Naive thymus-derived CD4-positive, alpha-beta T cell (primary cell): ENCODE results near the gene PRLR. TPM values are rescaled to one million over a fixed set of nuclear protein-coding genes. Genes with fewer than 3 reads are reported as not detected.

ENCODE experiments used
- ATAC-seq: fragments of 150-1000 bp; cut with Tn5 transposase; 2 replicates; pipeline ENCODE4 v1.10.0; 2021; ENCODE audit warnings: mild to moderate bottlenecking, moderate library complexity
- CTCF ChIA-PET: fragments of 350-600 bp; sonication (Branson Sonifier 250); formaldehyde crosslinking; loops from one replicate; lab custom pipeline; 2021; ENCODE audit warnings: antibody characterized with exemption; lab: Charles Lee
- POLR2A ChIA-PET: fragments of 350-600 bp; sonication (Branson Sonifier 250); formaldehyde crosslinking; loops from one replicate; lab custom pipeline; 2021; ENCODE audit warnings: antibody characterized with exemption, inconsistent platforms; lab: Charles Lee
- DNase-seq, 9 donors: peaks; one replicate each; pipeline versions ENCODE4 v3.0.0 to v3.0.0-alpha.2; 2020 to 2022; ENCODE audit warnings: mixed read lengths in 1 of 9
- H3K27ac ChIP-seq: one replicate; pipeline ENCODE4 v1.7.0; 2013; ENCODE audit warnings: mild to moderate bottlenecking, low read depth, low read length, moderate library complexity
- H3K27me3 ChIP-seq, 2 donors: one replicate each; pipeline ENCODE4 v1.7.0; 2013; ENCODE audit warnings: low read length in 2 of 2, mild to moderate bottlenecking in 2 of 2, moderate library complexity in 2 of 2; ENCODE audit not compliant: control insufficient read depth in 2 of 2, insufficient read depth in 2 of 2
- H3K36me3 ChIP-seq, 3 experiments: 1 replicate in 2 of 3; 2 replicates in 1 of 3; pipeline ENCODE4 v1.7.0; 2013; ENCODE audit warnings: low read length in 3 of 3, mild to moderate bottlenecking in 3 of 3, moderate library complexity in 1 of 3; ENCODE audit not compliant: insufficient read depth in 3 of 3, control insufficient read depth in 2 of 3
- H3K4me1 ChIP-seq, 2 donors: one replicate each; pipeline ENCODE4 v1.7.0; 2013; ENCODE audit warnings: low read length in 2 of 2, mild to moderate bottlenecking in 2 of 2, moderate library complexity in 1 of 2; ENCODE audit not compliant: control insufficient read depth in 2 of 2, insufficient read depth in 2 of 2
- H3K4me3 ChIP-seq: 2 replicates; pipeline ENCODE4 v1.7.0; 2013; ENCODE audit warnings: mild to moderate bottlenecking, low read length
- H3K9me3 ChIP-seq, 3 experiments: 1 replicate in 2 of 3; 2 replicates in 1 of 3; pipeline ENCODE4 v1.7.0; 2013; ENCODE audit warnings: low read length in 3 of 3; ENCODE audit not compliant: control insufficient read depth in 2 of 3
- H3K27ac Mint-ChIP-seq, 9 donors: one replicate each; pipeline ENCODE4 v1.8.0; 2020 to 2022; ENCODE audit warnings: mixed read lengths in 9 of 9, mild to moderate bottlenecking in 8 of 9, moderate library complexity in 5 of 9, inconsistent platforms in 2 of 9
- H3K27me3 Mint-ChIP-seq, 5 donors: one replicate each; pipeline ENCODE4 v1.8.0; 2021 to 2022; ENCODE audit warnings: mixed read lengths in 5 of 5, mild to moderate bottlenecking in 1 of 5
- H3K36me3 Mint-ChIP-seq, 5 donors: one replicate each; pipeline ENCODE4 v1.8.0; 2020 to 2022; ENCODE audit warnings: mixed read lengths in 5 of 5, mild to moderate bottlenecking in 3 of 5, inconsistent platforms in 1 of 5
- H3K4me1 Mint-ChIP-seq, 7 donors: one replicate each; pipeline ENCODE4 v1.8.0; 2020 to 2022; ENCODE audit warnings: mixed read lengths in 7 of 7, mild to moderate bottlenecking in 3 of 7, inconsistent platforms in 1 of 7
- H3K4me3 Mint-ChIP-seq, 10 donors: one replicate each; pipeline ENCODE4 v1.8.0; 2020 to 2022; ENCODE audit warnings: mild to moderate bottlenecking in 10 of 10, mixed read lengths in 10 of 10, moderate library complexity in 6 of 10, inconsistent platforms in 2 of 10
- H3K9me3 Mint-ChIP-seq, 11 donors: one replicate each; pipeline ENCODE4 v1.8.0; 2020 to 2022; ENCODE audit warnings: mixed read lengths in 11 of 11, mild to moderate bottlenecking in 4 of 11, inconsistent platforms in 1 of 11, moderate library complexity in 1 of 11
- intact Hi-C, 2 donors: fragments of 100-400 bp; cut with micrococcal nuclease; formaldehyde crosslinking; loops; one replicate each; pipeline ENCODE4 v1.15.1; 2023
- polyA plus RNA-seq, 2 donors: library from polyadenylated mRNA; unstranded; fragments of 300-500 nt; fragmentation: Illumina TruSeq; gene quantifications; one replicate each; pipeline ENCODE4 v1.2.3, GENCODE V29; 2021
- total RNA-seq, 6 experiments: library from RNA in 5 of 6; stranded (reverse) in 5 of 6; gene quantifications; 1 replicate in 5 of 6; 2 replicates in 1 of 6; pipeline ENCODE4 v1.2.3 and lab custom pipeline; 2021 to 2026

PRLR gene
- total and polyA plus RNA-seq, 7 experiments from 2014 or later = 0.03 to 1.4 TPM; not detected in 5

- H3K27ac ChIP-seq = no peak overlapping the region
- no peaks in the 10 kb centered on the region for H3K36me3 ChIP-seq
- CTCF ChIA-PET = interaction anchor here (1.0 kb wide), 1 partner anchor 10 kb away, joined by 4 read pairs; no protein-coding TSS in a partner anchor
- H3K9me3 ChIP-seq = no peaks in the 10 kb centered on the region
- DNase-seq (no peak), ATAC-seq (no peak)
- no peaks in the 10 kb centered on the region for H3K4me1 Mint-ChIP-seq
- no peak overlapping the region for H3K27ac Mint-ChIP-seq
- intact Hi-C loops = no loop called here
- no peak overlapping the region for H3K4me3 Mint-ChIP-seq
- POLR2A ChIA-PET = no interaction called here
- H3K27me3 ChIP-seq = no peaks in the 10 kb centered on the region
- peaks cover 3 to 15% (median 5%) of the 10 kb centered on the region in 5 donors for H3K27me3 Mint-ChIP-seq
- no peak overlapping the region for H3K4me3 ChIP-seq
- H3K9me3 Mint-ChIP-seq = peaks cover 0 to 2% (median 0%) of the 10 kb centered on the region in 11 donors
- no peaks in the 10 kb centered on the region for H3K36me3 Mint-ChIP-seq
- H3K4me1 ChIP-seq = no peaks in the 10 kb centered on the region
Measured at GRCh38 chr5:35213608-35214007, 16.7 kb downstream of the PRLR start.

DNA sequence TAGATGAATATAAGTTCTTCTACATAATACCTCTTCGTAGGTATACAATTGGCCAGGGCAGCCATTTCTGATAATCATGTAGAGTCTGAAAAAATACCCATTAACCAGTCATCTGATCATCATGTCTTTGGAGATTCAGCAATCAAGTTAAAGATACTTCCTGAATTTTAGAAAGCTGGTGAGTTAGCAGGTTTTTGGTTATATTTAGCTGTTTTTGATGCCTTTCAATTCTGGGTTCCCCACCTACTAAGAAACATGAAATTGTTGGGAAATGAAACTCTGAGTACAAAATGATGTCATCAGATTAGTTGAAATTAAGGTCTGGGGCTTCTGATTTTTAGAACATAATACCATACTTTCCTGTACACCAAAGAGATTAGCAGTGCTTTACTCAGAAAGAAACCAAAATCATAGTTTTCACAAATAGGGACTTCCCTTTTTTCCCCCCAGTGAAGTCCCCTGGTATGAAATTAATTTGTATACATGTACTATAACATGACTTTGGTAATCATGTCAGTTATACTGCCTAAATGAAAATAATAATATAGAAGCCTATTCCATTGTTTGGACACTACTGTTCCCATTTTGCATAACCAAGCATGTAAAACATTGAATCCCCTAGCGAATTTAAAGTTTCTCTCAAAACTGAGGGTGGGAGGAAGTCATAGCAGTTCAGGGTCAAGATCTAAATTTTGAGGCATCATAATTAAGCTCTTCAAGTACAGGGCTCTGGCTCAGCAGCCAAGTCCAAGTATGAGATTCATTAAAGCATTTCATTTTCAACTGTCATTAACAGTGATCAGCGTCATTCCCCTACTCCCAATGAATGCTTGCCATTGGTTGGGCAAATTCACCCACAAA lies 17.9 kb downstream of the PRLR start:
- intact Hi-C loops = no loop called here
- Histone ChIP-seq H3K27ac (no peak overlapping the region), H3K36me3 (no peaks in the 10 kb centered on the region), H3K9me3 (no peaks in the 10 kb centered on the region), H3K4me1 (no peaks in the 10 kb centered on the region), H3K27me3 (no peaks in the 10 kb centered on the region), H3K4me3 (no peak overlapping the region)
- POLR2A ChIA-PET = no interaction called here
- no peak overlapping the region for H3K27ac Mint-ChIP-seq
- CTCF ChIA-PET = no interaction called here
- ATAC-seq (no peak), DNase-seq (no peak)
- H3K4me3 Mint-ChIP-seq = no peak overlapping the region
- H3K36me3 Mint-ChIP-seq = no peaks in the 10 kb centered on the region
- peaks cover 0 to 2% (median 0%) of the 10 kb centered on the region in 11 donors for H3K9me3 Mint-ChIP-seq
- H3K27me3 Mint-ChIP-seq = peaks cover 5 to 18% (median 9%) of the 10 kb centered on the region in 5 donors
- no peaks in the 10 kb centered on the region for H3K4me1 Mint-ChIP-seq

DNA sequence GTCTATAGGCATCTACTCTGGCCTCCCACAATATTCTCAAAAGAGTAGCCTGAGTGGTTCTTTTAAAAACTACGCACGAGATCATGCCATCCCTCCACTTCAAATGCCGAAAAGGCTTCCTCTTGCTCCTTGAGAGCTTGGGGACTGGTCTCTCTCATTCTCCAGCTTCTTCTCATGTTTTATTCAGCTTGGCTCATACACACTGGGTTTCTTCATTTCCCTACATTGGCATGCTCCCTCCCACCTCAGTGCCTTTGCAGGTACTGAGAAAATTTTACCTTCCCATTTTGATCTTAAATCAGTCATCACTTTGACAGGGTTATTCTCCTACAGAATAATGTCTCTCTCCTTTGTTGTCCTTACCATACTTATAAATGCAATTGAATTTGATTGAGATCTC lies 20.4 kb downstream of the PRLR start:
- H3K4me1 Mint-ChIP-seq = peaks cover 0 to 1% (median 0%) of the 10 kb centered on the region in 7 donors
- ATAC-seq = no peak

GRCh38 chr5:35205606-35206005 lies 24.7 kb downstream of the PRLR start:
- ChIA-PET CTCF (no interaction called here), POLR2A (no interaction called here)
- H3K9me3 Mint-ChIP-seq = no peaks in the 10 kb centered on the region
- no peaks in the 10 kb centered on the region for H3K9me3 ChIP-seq
- DNase-seq (no peak), ATAC-seq (no peak)
- no peak overlapping the region for H3K27ac ChIP-seq
- H3K27ac Mint-ChIP-seq = no peak overlapping the region
- intact Hi-C loops = no loop called here
- no peaks in the 10 kb centered on the region for H3K36me3 ChIP-seq
- no peaks in the 10 kb centered on the region for H3K27me3 ChIP-seq
- H3K36me3 Mint-ChIP-seq = no peaks in the 10 kb centered on the region
- no peaks in the 10 kb centered on the region for H3K4me1 ChIP-seq
- H3K4me3 Mint-ChIP-seq = no peak overlapping the region
- peaks cover 15 to 41% (median 23%) of the 10 kb centered on the region in 5 donors for H3K27me3 Mint-ChIP-seq
- H3K4me1 Mint-ChIP-seq = peaks cover 0 to 1% (median 0%) of the 10 kb centered on the region in 7 donors
- H3K4me3 ChIP-seq = no peak overlapping the region

More for the DNA sequence above, 20.4 kb downstream of the PRLR start:
- Histone ChIP-seq H3K27ac (no peak overlapping the region), H3K4me3 (no peak overlapping the region), H3K27me3 (no peaks in the 10 kb centered on the region), H3K9me3 (no peaks in the 10 kb centered on the region), H3K36me3 (no peaks in the 10 kb centered on the region), H3K4me1 (no peaks in the 10 kb centered on the region)
- ChIA-PET POLR2A (no interaction called here), CTCF (no interaction called here)
- peaks cover 8 to 28% (median 21%) of the 10 kb centered on the region in 5 donors for H3K27me3 Mint-ChIP-seq
- DNase-seq = no peak
- H3K27ac Mint-ChIP-seq = no peak overlapping the region
- peaks cover 0 to 1% (median 0%) of the 10 kb centered on the region in 11 donors for H3K9me3 Mint-ChIP-seq
- intact Hi-C loops = no loop called here
- no peaks in the 10 kb centered on the region for H3K36me3 Mint-ChIP-seq
- H3K4me3 Mint-ChIP-seq = no peak overlapping the region

DNA sequence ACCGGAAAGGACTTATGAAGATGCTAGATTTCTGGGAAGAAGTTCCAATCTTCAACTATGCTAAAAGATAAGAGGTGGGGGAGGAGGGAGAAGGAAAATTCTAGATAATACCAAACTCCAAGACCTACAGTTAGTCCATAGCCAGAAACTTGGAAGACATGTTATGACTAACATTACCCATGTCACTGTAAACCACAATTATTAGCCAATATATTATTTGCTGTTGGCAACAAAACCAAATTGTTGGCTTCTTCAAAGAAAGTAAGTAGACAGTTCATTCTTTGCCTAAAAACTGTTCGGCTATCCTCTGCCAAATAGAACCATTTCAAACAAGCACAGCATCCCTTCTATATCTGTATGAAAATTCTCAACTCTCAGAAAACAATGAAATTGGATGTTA lies 25.1 kb downstream of the PRLR start:
- no peaks in the 10 kb centered on the region for H3K36me3 Mint-ChIP-seq
- H3K4me3 Mint-ChIP-seq = no peak overlapping the region
- peaks cover 14 to 38% (median 22%) of the 10 kb centered on the region in 5 donors for H3K27me3 Mint-ChIP-seq
- H3K9me3 ChIP-seq = no peaks in the 10 kb centered on the region
- no peak overlapping the region for H3K27ac Mint-ChIP-seq
- H3K27me3 ChIP-seq = no peaks in the 10 kb centered on the region
- H3K27ac ChIP-seq = no peak overlapping the region
- H3K4me1 ChIP-seq = no peaks in the 10 kb centered on the region
- POLR2A ChIA-PET = no interaction called here
- CTCF ChIA-PET = no interaction called here
- H3K9me3 Mint-ChIP-seq = no peaks in the 10 kb centered on the region
- intact Hi-C loops = no loop called here
- ATAC-seq = no peak
- H3K4me1 Mint-ChIP-seq = peaks cover 0 to 1% (median 0%) of the 10 kb centered on the region in 7 donors
- no peak overlapping the region for H3K4me3 ChIP-seq
- no peaks in the 10 kb centered on the region for H3K36me3 ChIP-seq
- DNase-seq = no peak

- Mint-ChIP-seq H3K27me3 (peaks cover 20 to 40% (median 26%) of the 10 kb centered on the region in 5 donors), H3K27ac (no peak overlapping the region), H3K9me3 (no peaks in the 10 kb centered on the region), H3K36me3 (no peaks in the 10 kb centered on the region), H3K4me3 (no peak overlapping the region), H3K4me1 (peaks cover 0 to 1% (median 0%) of the 10 kb centered on the region in 7 donors)
- no peaks in the 10 kb centered on the region for H3K27me3 ChIP-seq
- H3K27ac ChIP-seq = no peak overlapping the region
- ChIA-PET CTCF (interaction anchor here (0.8 to 1.2 kb wide), 3 partner anchors 9 to 728 kb away, joined by 3 read pairs; no protein-coding TSS in a partner anchor), POLR2A (no interaction called here)
- H3K4me1 ChIP-seq = no peaks in the 10 kb centered on the region
- DNase-seq (no peak), ATAC-seq (no peak)
- H3K4me3 ChIP-seq = no peak overlapping the region
- H3K9me3 ChIP-seq = no peaks in the 10 kb centered on the region
- intact Hi-C loops = no loop called here
- H3K36me3 ChIP-seq = no peaks in the 10 kb centered on the region
Measured at GRCh38 chr5:35203403-35203802, 26.9 kb downstream of the PRLR start.
